Measurements from ENCODE around the gene FGF22.
A peak's percentile ranks its signal among the peaks of the same experiment; 100 is the strongest.
"Not testable (repeated sequence)": the region's sequence is repeated elsewhere in the genome, so short reads cannot be mapped to it uniquely, and the experiment has no call there.

FGF22 gene

DNA sequence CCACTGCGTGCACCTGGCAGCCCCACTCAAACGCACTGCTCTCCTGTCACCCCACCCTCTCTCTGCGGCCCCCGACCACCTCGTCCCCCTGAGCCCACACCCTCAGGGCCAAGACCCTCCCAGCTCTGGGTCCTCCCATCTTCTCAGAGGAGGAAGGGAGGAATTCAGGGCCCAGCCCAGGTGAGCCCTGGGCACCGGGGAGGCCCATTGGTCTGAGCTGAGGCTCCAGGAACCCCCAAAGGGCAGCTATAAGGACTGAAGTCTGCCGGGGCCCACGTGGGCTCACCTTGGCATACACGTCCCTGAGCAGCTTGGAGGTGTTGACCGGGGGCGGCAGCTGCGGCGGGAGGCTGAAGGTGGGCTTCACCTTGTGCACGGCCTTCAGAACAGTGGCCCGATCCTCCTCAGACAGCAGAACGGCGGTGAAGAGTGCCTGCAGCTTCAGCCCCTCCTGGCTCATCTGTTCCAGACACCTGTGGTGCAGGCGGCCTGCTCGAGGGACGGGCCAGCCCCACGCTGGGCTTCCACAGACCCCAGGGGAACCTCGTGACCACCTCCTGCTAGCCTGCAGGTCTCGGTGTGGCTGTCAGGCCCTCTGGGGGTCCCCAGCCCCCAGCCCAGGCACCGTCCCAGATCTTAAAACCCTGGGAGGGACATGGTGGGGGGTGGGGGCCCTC, 15.1 kb upstream of the FGF22 start:
- Mint-ChIP-seq H3K9me3 (no peaks in the 10 kb centered on the region), H3K27ac (no peak overlapping the region), H3K27me3 (no peaks in the 10 kb centered on the region), H3K4me1 (peaks cover 7% of the 10 kb centered on the region), H3K4me3 (no peak overlapping the region), H3K36me3 (peaks cover 41% of the 10 kb centered on the region)
- no peak for ATAC-seq

DNA sequence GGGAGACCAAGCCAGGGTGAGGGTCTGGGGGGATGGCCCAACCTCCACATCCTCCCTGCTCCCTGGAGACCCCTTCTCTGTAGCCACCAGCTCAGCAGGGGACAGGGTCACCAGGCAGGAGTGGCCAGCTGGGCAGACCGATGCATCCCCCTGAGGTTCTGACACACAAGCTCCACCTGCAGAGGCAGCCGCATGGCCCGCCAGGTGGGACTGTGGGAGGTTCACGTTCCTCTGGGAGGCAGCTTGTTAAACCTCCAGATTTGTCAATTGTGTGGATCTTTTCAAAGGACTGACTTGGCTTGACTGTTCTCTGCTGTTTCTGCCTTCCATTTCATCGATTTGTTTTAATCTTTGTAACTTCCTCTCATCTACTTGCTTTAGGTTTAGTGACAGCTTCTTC, 14.4 kb upstream of the FGF22 start:
- Mint-ChIP-seq H3K9me3 (no peaks in the 10 kb centered on the region), H3K4me1 (peaks cover 13% of the 10 kb centered on the region), H3K27ac (no peak overlapping the region), H3K4me3 (no peak overlapping the region), H3K36me3 (peaks cover 41% of the 10 kb centered on the region), H3K27me3 (no peaks in the 10 kb centered on the region)
- no peak for ATAC-seq

DNA sequence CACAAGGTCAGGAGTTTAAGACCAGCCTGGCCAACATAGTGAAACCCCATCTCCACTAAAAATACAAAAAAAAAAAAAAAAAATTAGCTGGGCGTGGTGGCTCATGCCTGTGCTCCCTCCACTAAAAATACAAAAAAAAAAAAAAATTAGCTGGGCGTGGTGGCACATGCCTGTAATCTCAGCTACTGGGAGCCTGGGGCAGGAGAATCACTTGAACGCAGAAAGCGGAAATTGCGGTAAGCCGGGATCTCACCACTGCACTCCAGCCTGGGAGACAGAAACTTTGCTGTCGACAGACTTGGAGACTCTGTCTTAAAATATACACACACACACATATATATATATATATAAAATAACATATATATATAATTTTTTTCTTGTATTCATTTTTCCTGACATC, 13.1 kb upstream of the FGF22 start:
- not testable (repeated sequence) for H3K27ac Mint-ChIP-seq, H3K9me3 Mint-ChIP-seq, H3K27me3 Mint-ChIP-seq, H3K4me3 Mint-ChIP-seq, ATAC-seq
- Mint-ChIP-seq H3K4me1 (peaks cover 20% of the 10 kb centered on the region), H3K36me3 (peaks cover 42% of the 10 kb centered on the region)

DNA sequence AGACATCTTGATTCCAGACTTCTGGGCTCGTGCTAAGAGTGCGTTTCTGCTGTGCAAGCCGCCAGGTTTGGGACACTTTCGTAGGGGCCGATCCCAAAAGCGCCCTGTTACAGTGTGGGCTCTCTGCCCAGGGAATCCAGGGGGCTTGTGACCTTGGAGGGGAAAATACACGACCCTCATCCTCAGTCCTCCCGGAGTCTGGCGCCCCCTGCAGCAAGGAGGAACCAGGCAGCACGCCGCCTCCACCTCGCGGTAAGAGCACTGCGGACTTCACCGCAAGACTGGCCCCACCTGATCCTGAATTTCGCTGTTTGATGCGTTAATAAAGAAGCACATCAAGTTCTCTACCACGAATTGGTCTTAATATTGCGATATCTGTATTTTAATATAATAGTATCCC, 11.5 kb upstream of the FGF22 start:
- Mint-ChIP-seq H3K27ac (no peak overlapping the region), H3K9me3 (no peaks in the 10 kb centered on the region), H3K36me3 (peaks cover 41% of the 10 kb centered on the region), H3K27me3 (no peaks in the 10 kb centered on the region), H3K4me1 (peaks cover 29% of the 10 kb centered on the region), H3K4me3 (no peak overlapping the region)
- ATAC-seq, result no peak

DNA sequence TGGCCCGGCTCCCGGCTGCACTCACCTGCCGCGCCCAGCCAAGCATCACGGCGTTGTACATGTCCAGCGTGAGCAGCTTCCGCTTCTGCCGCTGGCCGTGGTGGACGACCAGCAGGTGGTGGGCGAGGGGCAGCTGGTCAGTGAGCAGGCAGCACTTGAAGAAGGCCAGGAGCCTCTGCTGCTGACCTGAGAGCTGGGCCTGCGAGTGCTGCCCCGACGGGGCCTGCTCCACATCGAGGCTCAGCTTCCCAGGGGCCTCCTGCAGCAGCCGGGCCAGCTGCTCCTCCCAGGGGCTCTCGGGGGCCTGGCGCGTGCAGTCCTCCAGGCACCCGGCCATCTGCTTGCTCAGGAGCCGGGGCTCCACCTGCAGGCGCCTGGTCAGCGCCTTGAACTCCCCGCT, 10.2 kb upstream of the FGF22 start:
- not testable (repeated sequence) for H3K27ac Mint-ChIP-seq, H3K4me3 Mint-ChIP-seq, H3K9me3 Mint-ChIP-seq, ATAC-seq, H3K27me3 Mint-ChIP-seq
- Mint-ChIP-seq H3K4me1 (peaks cover 40% of the 10 kb centered on the region), H3K36me3 (peaks cover 35% of the 10 kb centered on the region)

DNA sequence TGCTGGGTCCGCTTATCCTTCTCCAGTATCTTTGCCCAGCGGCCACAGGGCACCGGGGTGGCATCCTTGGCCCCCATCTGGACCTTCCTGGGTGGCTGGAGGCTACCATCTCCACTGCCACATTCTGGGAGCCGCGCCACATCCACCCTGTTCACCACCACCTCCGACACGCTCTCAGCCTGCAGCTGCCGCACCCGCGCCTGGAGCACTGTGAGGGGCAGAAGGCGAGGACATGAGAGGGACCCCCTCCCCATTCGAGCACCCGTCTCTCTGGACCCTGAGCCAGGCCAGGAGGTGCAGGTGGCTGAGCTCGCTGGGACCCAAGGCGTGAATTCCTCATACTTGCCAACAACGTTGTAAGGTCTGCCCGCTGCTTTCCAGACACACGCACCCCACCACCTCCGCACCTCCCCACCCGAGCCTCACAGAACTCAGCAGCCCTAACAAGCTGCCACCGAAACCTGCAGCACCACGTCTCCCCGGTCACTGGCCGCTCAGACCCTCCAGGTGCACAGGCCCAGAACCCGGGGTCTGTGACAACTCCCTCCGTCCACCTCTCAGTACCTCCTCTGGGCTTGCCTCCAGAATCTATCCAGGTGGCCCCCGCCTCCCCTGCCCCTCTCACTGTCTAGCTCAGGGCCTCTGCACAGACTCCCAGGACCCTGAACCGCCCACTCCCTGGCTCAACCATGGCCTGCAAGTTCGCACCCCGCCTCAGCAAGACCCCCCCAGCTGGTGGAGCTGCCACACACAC, 9.5 kb upstream of the FGF22 start:
- Mint-ChIP-seq H3K4me3 (no peak overlapping the region), H3K4me1 (peaks cover 40% of the 10 kb centered on the region), H3K36me3 (peaks cover 34% of the 10 kb centered on the region), H3K9me3 (no peaks in the 10 kb centered on the region), H3K27ac (no peak overlapping the region), H3K27me3 (no peaks in the 10 kb centered on the region)
- ATAC-seq, result no peak

DNA sequence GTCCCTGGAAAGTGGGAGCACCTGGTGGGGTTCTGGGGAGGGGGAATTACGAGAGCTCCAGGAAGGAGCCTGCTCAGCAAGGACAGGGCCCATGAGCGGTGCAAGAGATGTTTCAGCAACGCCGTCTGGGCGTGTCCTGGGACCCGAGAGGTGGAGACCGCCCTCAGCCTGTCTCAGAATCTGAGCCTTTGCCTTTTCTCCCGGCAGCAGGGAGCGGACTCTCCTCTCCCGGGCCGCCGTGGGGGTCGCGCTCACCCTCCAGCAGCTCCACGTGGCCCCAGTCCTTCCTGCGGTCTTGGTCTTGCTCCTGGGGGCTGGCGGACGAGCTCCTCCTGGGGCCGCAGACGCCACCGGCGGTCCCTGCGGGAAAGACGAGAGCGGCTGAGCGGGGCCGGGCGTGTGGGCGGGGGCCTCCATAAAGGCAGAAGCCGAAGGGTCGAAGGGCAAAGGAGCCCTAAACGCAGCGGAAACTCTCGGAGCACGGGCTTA, 7.1 kb upstream of the FGF22 start:
- peaks cover 49% of the 10 kb centered on the region for H3K4me1 Mint-ChIP-seq
- peak; percentile 53 for ATAC-seq
- peak overlapping the region; percentile 81 for H3K27ac Mint-ChIP-seq
- H3K4me3 Mint-ChIP-seq, result peak overlapping the region; percentile 91
- no peaks in the 10 kb centered on the region for H3K9me3 Mint-ChIP-seq
- H3K27me3 Mint-ChIP-seq, result no peaks in the 10 kb centered on the region
- peaks cover 27% of the 10 kb centered on the region for H3K36me3 Mint-ChIP-seq

DNA sequence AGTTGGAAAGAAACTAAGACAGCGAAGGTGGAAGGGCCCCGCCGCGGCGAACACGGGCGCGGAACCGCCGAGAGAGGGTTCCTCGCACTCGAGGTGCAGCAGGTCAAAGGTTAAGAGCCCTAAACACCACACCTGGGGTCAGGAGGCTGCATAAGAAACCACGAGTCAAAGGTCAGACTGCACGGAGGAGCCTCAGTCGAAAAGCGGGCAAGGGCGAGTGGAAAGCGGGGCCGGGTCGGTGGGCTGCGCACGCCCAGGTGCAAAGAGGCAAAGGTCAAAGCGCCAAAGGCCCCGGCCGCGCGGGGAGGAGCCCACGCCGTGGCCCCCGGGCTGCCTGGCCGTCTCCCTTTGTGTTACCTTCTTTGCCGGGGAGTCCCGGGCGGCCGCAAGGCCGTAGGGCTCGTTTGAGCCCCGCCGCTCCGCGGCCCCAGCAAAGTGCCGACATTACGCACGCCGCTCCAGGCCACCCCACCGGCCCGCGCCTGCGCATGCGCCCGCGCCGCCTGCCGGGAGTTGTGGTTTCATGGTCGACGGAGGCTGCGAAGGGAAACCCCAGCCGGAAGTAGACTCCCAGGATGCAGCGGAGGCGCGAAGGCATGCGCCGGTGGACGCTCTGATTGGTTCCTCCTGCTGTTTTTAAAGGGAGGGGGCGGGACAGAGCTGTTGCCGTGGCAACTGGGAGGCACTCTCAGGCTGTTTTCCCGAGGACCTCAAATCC, 6.5 kb upstream of the FGF22 start, which contains the start of gene POLRMT:
POLRMT (minus strand) TSS at position 470 of the 718 bp plus-strand sequence; CDS start at position 445, 25 bp downstream.
- Mint-ChIP-seq H3K4me3 (peak within 1 kb of the TSS; percentile 91), H3K27me3 (no peaks in the 10 kb centered on the region), H3K4me1 (peaks cover 53% of the 10 kb centered on the region), H3K9me3 (no peaks in the 10 kb centered on the region), H3K36me3 (peaks cover 24% of the 10 kb centered on the region), H3K27ac (peak within 1 kb of the TSS; percentile 81)
- peak; percentile 95 for ATAC-seq

DNA sequence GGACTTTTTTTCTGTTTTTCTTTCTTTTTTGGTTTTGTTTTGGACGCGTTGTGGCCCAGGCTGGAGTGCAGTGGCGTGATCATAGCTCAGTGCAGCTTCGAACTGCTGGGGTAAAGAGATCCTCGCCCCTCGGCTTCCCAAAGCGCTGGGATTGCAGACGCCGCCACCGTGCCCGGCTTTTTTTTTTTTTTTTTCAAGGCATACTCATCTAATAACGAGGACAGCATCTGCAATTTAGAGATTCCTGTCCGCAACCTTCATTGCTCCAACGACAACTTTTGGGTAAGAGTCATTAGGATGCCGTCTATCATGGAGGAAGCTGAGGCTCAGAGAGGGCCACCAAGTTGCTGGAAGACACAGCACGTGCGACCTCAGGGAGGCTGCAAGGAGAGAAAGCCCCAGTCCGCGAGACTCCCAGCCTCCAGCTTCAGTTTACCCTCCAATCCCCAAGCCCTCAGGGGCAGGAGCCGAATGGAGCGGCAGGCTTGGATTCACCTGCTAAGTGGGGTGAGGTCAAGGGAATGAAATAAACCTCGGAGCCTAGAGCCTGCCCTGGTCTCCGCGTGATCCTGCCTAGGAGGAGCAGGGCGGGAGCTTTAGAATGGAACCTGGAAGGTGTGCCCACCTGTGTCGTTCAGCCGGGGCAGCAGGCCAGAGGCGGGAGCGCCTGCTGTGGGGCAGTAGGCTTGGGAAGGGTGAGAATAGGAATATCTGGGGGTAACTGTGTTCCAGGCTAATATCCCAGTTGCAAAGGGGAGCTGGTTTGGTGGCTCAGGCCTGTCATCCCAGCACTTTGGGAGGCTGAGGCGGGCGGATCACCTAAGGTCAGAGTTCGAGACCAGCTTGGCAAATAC, 5.7 kb upstream of the FGF22 start:
- no peak for ATAC-seq
- Mint-ChIP-seq H3K27ac (peak overlapping the region; percentile 81), H3K4me1 (peaks cover 47% of the 10 kb centered on the region), H3K4me3 (peak overlapping the region; percentile 91), H3K36me3 (peaks cover 17% of the 10 kb centered on the region), H3K27me3 (no peaks in the 10 kb centered on the region), H3K9me3 (no peaks in the 10 kb centered on the region)

DNA sequence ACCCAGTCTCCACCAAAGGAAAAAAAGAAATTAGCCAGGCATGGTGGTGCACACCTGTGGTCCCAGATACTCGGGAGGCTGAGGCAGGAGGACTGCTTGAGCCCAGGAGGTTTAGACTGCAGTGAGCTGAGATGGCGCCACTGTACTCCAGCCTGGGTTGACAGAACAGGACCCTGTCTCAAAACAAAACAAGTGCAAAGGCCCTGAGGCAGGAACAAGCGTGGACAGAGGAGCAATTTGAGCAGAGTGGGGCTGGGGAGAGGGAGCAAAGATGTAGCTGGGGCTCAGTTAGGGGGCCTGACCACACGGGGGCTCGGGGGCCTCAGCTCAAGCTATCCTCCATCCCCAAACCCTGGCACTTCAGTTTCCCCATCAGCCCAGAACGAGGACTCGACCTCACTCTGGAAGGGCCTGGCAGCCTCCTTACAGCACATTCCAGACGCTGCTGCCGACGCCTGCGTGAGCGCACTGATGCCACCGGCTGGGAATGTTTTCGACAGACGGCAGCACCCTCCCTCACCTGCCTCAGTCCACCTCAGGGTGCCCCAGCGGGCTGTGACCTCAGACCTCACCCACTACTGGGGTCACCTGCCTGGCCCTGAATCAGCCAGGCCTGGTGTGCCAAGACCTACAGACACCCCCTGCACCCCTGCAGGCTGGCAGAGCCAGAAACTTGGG, 4.6 kb upstream of the FGF22 start:
- no peak for ATAC-seq
- H3K27ac Mint-ChIP-seq, result no peak overlapping the region
- H3K36me3 Mint-ChIP-seq, result peaks cover 8% of the 10 kb centered on the region
- H3K4me1 Mint-ChIP-seq, result peaks cover 48% of the 10 kb centered on the region
- no peaks in the 10 kb centered on the region for H3K9me3 Mint-ChIP-seq
- no peaks in the 10 kb centered on the region for H3K27me3 Mint-ChIP-seq
- H3K4me3 Mint-ChIP-seq, result no peak overlapping the region

DNA sequence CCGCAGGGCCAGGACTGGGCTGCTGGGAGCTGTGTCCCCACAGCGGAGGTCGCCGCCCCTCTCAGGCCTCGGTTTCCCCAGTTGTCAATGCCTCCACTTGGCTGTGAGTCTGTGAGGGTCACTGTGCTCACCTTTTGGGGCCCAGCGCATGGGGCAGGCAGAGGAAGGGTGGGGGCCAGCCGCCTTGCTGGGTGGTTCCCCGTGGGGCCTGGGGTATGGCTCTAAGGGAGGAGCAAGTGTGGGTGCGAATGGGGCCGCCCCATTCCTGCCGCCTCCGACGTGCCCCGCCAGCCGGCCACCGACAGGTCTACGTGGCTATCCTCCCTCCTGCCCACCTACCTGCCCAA, 800 bp upstream of the FGF22 start:
- H3K4me1 Mint-ChIP-seq, result peaks cover 49% of the 10 kb centered on the region
- H3K4me3 Mint-ChIP-seq, result peak overlapping the region; percentile 75
- H3K27ac Mint-ChIP-seq, result peak overlapping the region; percentile 63
- H3K27me3 Mint-ChIP-seq, result no peaks in the 10 kb centered on the region
- ATAC-seq, result no peak
- H3K36me3 Mint-ChIP-seq, result no peaks in the 10 kb centered on the region
- H3K9me3 Mint-ChIP-seq, result no peaks in the 10 kb centered on the region

DNA sequence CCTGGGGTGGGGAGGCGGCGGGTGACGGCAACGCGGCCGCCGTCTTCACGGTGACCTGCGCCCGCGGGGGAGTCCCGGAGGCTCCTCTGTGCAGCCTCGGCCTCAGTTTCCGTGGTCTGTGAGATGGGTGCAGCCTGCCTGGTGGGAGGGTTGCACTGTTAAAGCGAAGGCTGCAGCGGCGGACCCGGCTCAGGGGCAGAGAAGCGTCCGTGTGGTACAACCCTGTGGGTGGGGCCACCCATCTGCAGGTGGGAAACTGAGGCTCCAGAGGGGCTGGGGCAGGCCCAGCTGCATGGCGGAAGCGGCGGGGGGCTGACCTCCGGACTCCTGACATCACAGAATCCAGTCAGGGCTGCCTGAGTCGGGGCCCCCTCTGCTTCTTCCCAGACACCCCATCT, 481 bp downstream of the FGF22 start:
- Mint-ChIP-seq H3K27ac (no peak overlapping the region), H3K36me3 (peaks cover 5% of the 10 kb centered on the region), H3K4me1 (peaks cover 49% of the 10 kb centered on the region), H3K9me3 (no peaks in the 10 kb centered on the region), H3K27me3 (no peaks in the 10 kb centered on the region), H3K4me3 (peak overlapping the region; percentile 60)
- ATAC-seq, result no peak

DNA sequence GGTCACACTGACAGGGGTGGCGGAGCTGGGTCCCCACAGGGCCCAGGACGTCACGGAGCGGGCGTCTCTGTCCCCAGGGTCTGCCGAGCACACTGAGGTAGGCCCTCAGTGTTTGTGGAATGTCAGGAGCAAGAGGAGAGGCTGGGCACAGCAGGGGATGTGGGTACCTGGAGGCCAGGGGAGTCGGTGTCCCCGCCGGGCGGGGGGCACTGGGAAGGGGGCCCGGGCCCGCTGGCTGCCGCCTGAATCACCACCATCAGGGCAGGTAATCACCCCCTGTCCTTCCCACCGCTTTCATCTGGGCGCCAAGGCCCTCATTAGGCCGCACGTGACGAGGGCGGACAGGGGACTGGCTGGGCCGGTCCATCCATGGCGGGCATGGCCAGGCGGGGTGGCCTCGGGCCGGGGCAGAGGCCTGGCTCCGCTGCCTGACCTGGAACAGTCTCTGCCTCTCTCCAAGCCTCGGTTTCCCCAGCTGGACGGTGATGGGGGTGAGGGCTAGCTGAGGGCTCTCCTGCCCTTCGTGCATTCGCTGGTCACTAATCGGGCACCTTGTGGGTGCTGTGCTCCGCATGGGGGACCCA, 1.0 kb downstream of the FGF22 start:
- no peak for ATAC-seq
- H3K4me3 Mint-ChIP-seq, result peak overlapping the region; percentile 57
- no peaks in the 10 kb centered on the region for H3K27me3 Mint-ChIP-seq
- H3K36me3 Mint-ChIP-seq, result peaks cover 6% of the 10 kb centered on the region
- peaks cover 50% of the 10 kb centered on the region for H3K4me1 Mint-ChIP-seq
- no peak overlapping the region for H3K27ac Mint-ChIP-seq
- H3K9me3 Mint-ChIP-seq, result no peaks in the 10 kb centered on the region

DNA sequence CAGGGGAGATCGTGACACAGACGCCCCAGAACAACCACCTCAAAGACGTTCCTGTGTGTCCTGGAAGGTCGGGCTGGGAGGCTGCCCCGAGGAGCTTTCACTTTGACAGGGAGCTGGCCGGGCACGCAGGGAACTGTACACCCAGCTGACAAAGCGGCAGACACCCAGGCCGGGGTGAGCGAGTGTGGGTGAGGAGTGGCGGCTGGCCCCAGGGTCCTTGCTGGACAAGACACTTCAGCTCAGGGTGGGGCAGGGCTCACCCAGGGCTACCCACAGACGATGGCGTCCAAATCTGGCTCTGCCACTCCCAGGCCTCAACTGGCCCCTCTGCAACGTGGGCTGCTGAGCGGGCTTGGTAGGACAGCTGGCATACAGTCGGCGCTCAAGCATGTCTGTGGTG, 2.0 kb downstream of the FGF22 start:
- Mint-ChIP-seq H3K36me3 (peaks cover 14% of the 10 kb centered on the region), H3K9me3 (no peaks in the 10 kb centered on the region), H3K27ac (peak overlapping the region; percentile 60), H3K27me3 (no peaks in the 10 kb centered on the region), H3K4me3 (peak overlapping the region; percentile 28), H3K4me1 (peaks cover 50% of the 10 kb centered on the region)
- ATAC-seq, result no peak

All from stimulated activated memory B cell treated with anti-CD40 and anti-IgM and Interleukin-4, amounts not matched to agents 10 μg/mL and 1 μg/mL and 100 μg/mL, for 72 hours (primary cell).